GM12875 (cell line): Measurements from ENCODE around the gene SLC22A23.

Experiments
- H3K4me3 ChIP-seq: one replicate; pipeline ENCODE4 v1.5.1; 2011; ENCODE audit warnings: low read depth, low read length, control low read depth
- CTCF ChIP-seq: IDR thresholded peaks from 2 replicates; pipeline ENCODE4 v1.5.1; 2011; ENCODE audit warnings: low read depth, mild to moderate bottlenecking, control low read depth, inconsistent platforms, low read length, moderate library complexity, borderline replicate concordance; ENCODE audit not compliant: insufficient read depth

Gene SLC22A23

GRCh38 chr6:3253597-3253961 is 203.3 kb downstream of the SLC22A23 start:
- no peak overlapping the region for H3K4me3 ChIP-seq
- no peak for TF ChIP-seq CTCF

- no peak overlapping the region for H3K4me3 ChIP-seq
- no peak for TF ChIP-seq CTCF
These were observed 203.8 kb downstream of the SLC22A23 start for GRCh38 chr6:3252861-3253596.

- no peak for TF ChIP-seq CTCF
- H3K4me3 ChIP-seq, result no peak overlapping the region
These were observed 204.5 kb downstream of the SLC22A23 start for GRCh38 chr6:3252369-3252768.

- peak; percentile 90 for TF ChIP-seq CTCF
- H3K4me3 ChIP-seq, result no peak overlapping the region
These were observed 205.2 kb downstream of the SLC22A23 start for GRCh38 chr6:3251462-3252314.

- TF ChIP-seq CTCF, result no peak
- H3K4me3 ChIP-seq, result no peak overlapping the region
These were observed 206.6 kb downstream of the SLC22A23 start for GRCh38 chr6:3250231-3250675.

- no peak overlapping the region for H3K4me3 ChIP-seq
- no peak for TF ChIP-seq CTCF
These were observed 207.0 kb downstream of the SLC22A23 start for GRCh38 chr6:3249821-3250220.
